GM12878 (cell line): ENCODE measurements around the gene SIGLEC6. TPM values are rescaled to one million over a fixed set of nuclear protein-coding genes. Genes with fewer than 3 reads are reported as not detected.

Experiments
- ATAC-seq: fragments of 200-7000 bp; cut with Tn5 transposase; 3 replicates; pipeline ENCODE4 v1.9.1; 2020; ENCODE audit warnings: mild to moderate bottlenecking, moderate library complexity
- BruUV-seq: library from RNA; stranded (reverse); fragments of 400-500 nt; replicated peaks from 2 replicates; lab custom pipeline; 2021; lab: Mats Ljungman, UMichigan
- CTCF ChIA-PET: fragments of 300-600 bp; sonication (Branson Sonifier 250); formaldehyde crosslinking; extraction: SDS; loops from one replicate; lab custom pipeline; 2021; ENCODE audit warnings: inconsistent platforms; lab: Yijun Ruan, JAX
- POLR2A ChIA-PET: fragments of 350-600 bp; formaldehyde crosslinking; extraction: SDS; loops from one replicate; lab custom pipeline; 2021; ENCODE audit warnings: inconsistent platforms; lab: Charles Lee
- RAD21 ChIA-PET: fragments of 300-600 bp; sonication (Branson Sonifier 250); formaldehyde crosslinking; loops from one replicate; lab custom pipeline; 2023; ENCODE audit warnings: antibody characterized with exemption; ENCODE audit not compliant: unreplicated experiment; lab: Charles Lee
- SMC1A ChIA-PET: fragments of 300-600 bp; sonication (Branson Sonifier 250); formaldehyde crosslinking; loops from one replicate; lab custom pipeline; 2023; ENCODE audit not compliant: unreplicated experiment, uncharacterized antibody; lab: Charles Lee
- DNase-seq: peaks from one replicate; pipeline ENCODE4 v3.0.0-alpha.2; 2011; ENCODE audit warnings: low read depth, low spot score
- FAIRE-seq: peaks from 3 replicates; lab custom pipeline; 2011; peaks lifted over from hg19 to GRCh38; lab: Jason Lieb, UNC
- H2AFZ ChIP-seq: 2 replicates; pipeline ENCODE4 v1.6.0; 2011; ENCODE audit warnings: low read depth, low read length, control low read depth; ENCODE audit not compliant: control insufficient read depth
- H3K27ac ChIP-seq: 2 replicates; pipeline ENCODE4 v1.5.1; 2011; ENCODE audit warnings: control low read depth; ENCODE audit not compliant: control insufficient read depth, insufficient read depth
- H3K27me3 ChIP-seq, 2 experiments: replicated peaks in 1 of 2; 2 replicates each; pipeline versions ENCODE4 v1.6.0 to v1.6.1; 2011; ENCODE audit warnings: low read length in 1 of 2; ENCODE audit not compliant: control insufficient read depth in 2 of 2, insufficient read depth in 2 of 2
- H3K36me3 ChIP-seq, 2 experiments: 2 replicates each; pipeline ENCODE4 v1.5.1; 2011; ENCODE audit warnings: low read length in 1 of 2; ENCODE audit not compliant: control insufficient read depth in 2 of 2, insufficient read depth in 2 of 2
- H3K4me1 ChIP-seq: 2 replicates; pipeline ENCODE4 v1.6.1; 2011; ENCODE audit warnings: mild to moderate bottlenecking, low read length, moderate library complexity, mixed read lengths; ENCODE audit not compliant: control insufficient read depth, insufficient read depth
- H3K4me2 ChIP-seq: 2 replicates; pipeline ENCODE4 v1.6.0; 2011; ENCODE audit warnings: control low read depth; ENCODE audit not compliant: control insufficient read depth, insufficient read depth
- H3K4me3 ChIP-seq: fragments of 200-600 bp; sonication (generic); 2 replicates; pipeline ENCODE4 v1.5.1; 2016
- H3K79me2 ChIP-seq: 2 replicates; pipeline ENCODE4 v1.6.0; 2011; ENCODE audit warnings: low read length; ENCODE audit not compliant: control insufficient read depth, insufficient read depth
- H3K9ac ChIP-seq: 2 replicates; pipeline ENCODE4 v1.8.0; 2011; ENCODE audit warnings: low read length, control low read depth, mixed read lengths; ENCODE audit not compliant: control insufficient read depth, insufficient read depth
- H3K9me3 ChIP-seq: replicated peaks from 3 replicates; pipeline ENCODE4 v1.5.1; 2011; ENCODE audit warnings: mild to moderate bottlenecking, low read length; ENCODE audit not compliant: control insufficient read depth, insufficient read depth
- H4K20me1 ChIP-seq: 2 replicates; pipeline ENCODE4 v1.6.0; 2011; ENCODE audit not compliant: control insufficient read depth, insufficient read depth
- ESRRA ChIP-seq: IDR thresholded peaks from 2 replicates; pipeline ENCODE4 v1.6.1; 2012; ENCODE audit warnings: mild to moderate bottlenecking, low read length, improper control_type of control experiment
- MYB ChIP-seq: fragments of 150-350 bp; IDR thresholded peaks from 2 replicates; pipeline ENCODE4 v1.6.1; 2014; ENCODE audit warnings: mild to moderate bottlenecking, low read depth, low read length, borderline replicate concordance
- NFIC ChIP-seq: IDR thresholded peaks from 2 replicates; pipeline ENCODE4 v1.6.1; 2012; ENCODE audit warnings: low read depth, mild to moderate bottlenecking, inconsistent platforms, low read length, moderate library complexity
- RUNX3 ChIP-seq: IDR thresholded peaks from 2 replicates; pipeline ENCODE4 v1.6.1; 2012; ENCODE audit warnings: low read length, inconsistent platforms
- SMC3 ChIP-seq: IDR thresholded peaks from 2 replicates; pipeline ENCODE4 v1.6.1; 2011; ENCODE audit warnings: low read length, improper control_type of control experiment, borderline replicate concordance
- SPI1 ChIP-seq: IDR thresholded peaks from 2 replicates; pipeline ENCODE4 v1.6.1; 2011; ENCODE audit warnings: low read depth, mild to moderate bottlenecking, low read length, moderate library complexity, borderline replicate concordance; ENCODE audit not compliant: insufficient read depth
- ZBED1 ChIP-seq: IDR thresholded peaks from 2 replicates; pipeline ENCODE4 v1.6.1; 2016; ENCODE audit warnings: borderline replicate concordance
- ZNF592 ChIP-seq: fragments of 450-650 bp; IDR thresholded peaks from 2 replicates; pipeline ENCODE4 v1.6.1; 2017; ENCODE audit warnings: mild to moderate bottlenecking, moderate library complexity
- WGBS: methylation state at CpG from one replicate; pipeline ENCODE4 v1.1.6; 2016; ENCODE audit warnings: low lambda C conversion rate; ENCODE audit not compliant: insufficient replicate concordance, insufficient coverage; ENCODE audit errors: missing lambda C conversion rate; 5-methylcytosine and 5-hydroxymethylcytosine counted together
- in situ Hi-C: fragments of 300-500 bp; cut with MboI; formaldehyde crosslinking; loops from 9 replicates; pipeline ENCODE4 v1.14.3; 2018; ENCODE audit warnings: mixed read lengths
- intact Hi-C: fragments of 100-400 bp; cut with micrococcal nuclease; formaldehyde crosslinking; loops from one replicate; pipeline ENCODE4 v1.14.2; 2022; ENCODE audit not compliant: unreplicated experiment
- polyA plus RNA-seq, 11 experiments: library from polyadenylated mRNA; depleted of rRNA in 4 of 11; unstranded in 6 of 11; stranded (reverse) in 5 of 11; fragments of >200 nt; fragmentation: Nextera tagmentation in 4 of 11; fragmentation: Illumina TruSeq in 1 of 11; extraction: Ambion mirVana in 4 of 11; extraction: Trizol in 1 of 11; gene quantifications; 1 replicate in 1 of 11; 2 replicates in 10 of 11; pipeline versions ENCODE4 v1.2.1 to v1.2.3, GENCODE V29; 2011 to 2016; ENCODE audit warnings: inconsistent platforms in 2 of 11, missing spikeins in 2 of 11, low read depth in 1 of 11
- total RNA-seq, 4 experiments: library from RNA; depleted of rRNA in 3 of 4; stranded (reverse); fragments of >200 nt in 3 of 4; fragmentation: Illumina TruSeq in 1 of 4; extraction: Trizol in 1 of 4; gene quantifications; 2 replicates each; pipeline versions ENCODE4 v1.2.1 to v1.2.3, GENCODE V29; 2013 to 2021

SIGLEC6 gene
- total and polyA plus RNA-seq, 10 of the 15 experiments (the other 5 are each of a cell fraction or from before 2014, with no cell fraction given): 0.08 to 0.40 (median 0.27) TPM; not detected in 2

DNA sequence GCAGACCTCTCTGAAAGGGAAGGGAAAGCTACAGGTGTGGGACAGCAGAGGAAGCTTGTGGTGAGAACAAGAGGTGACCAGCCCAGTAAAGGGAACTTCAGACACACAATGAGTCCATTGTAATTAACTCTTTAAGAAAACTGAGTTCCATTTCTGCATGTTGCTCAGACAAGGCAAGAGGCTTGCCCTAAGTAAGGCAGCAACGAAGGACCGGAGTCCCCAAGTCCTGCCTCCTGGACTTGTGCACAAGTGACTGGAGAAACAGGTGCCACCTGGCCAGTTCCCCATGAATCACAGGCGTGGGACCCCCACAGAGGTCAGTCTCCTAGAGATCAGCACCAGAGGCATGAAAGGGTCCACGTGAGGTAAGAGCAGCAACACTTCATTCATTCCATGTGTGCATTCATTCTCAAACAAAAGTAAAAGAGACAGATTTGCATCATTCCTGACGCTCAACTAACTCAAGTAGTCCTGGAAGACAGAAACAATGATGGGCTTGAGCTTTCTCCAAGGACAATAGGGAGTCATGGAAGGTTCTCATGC, 14.7 kb upstream of the SIGLEC6 start:
- Histone ChIP-seq H3K9me3 (no peaks in the 10 kb centered on the region), H3K27me3 (no peaks in the 10 kb centered on the region), H3K4me3 (no peak overlapping the region), H3K36me3 (no peaks in the 10 kb centered on the region), H4K20me1 (no peaks in the 10 kb centered on the region), H3K27ac (no peak overlapping the region), H3K4me2 (peak overlapping the region; percentile 13; the same call in 1 of the 2 replicates), H3K79me2 (no peaks in the 10 kb centered on the region), H3K9ac (no peak overlapping the region), H3K4me1 (peaks cover 39% of the 10 kb centered on the region), H2AFZ (no peak overlapping the region)
- FAIRE-seq: peak; percentile 44
- intact Hi-C loops (no loop called here), in situ Hi-C loops (no loop called here)
- no peak for DNase-seq
- no TSS peak for BruUV-seq
- WGBS: 33% methylated on average over 5 of the region's 5 CpGs
- ChIA-PET POLR2A (no interaction called here), CTCF (interaction anchor here (1.1 kb wide), 1 partner anchor 31 kb away, joined by 3 read pairs; no protein-coding TSS in a partner anchor), RAD21 (no interaction called here), SMC1A (no interaction called here)
- no peak for TF ChIP-seq MYB
- TF ChIP-seq RUNX3: peak; percentile 30; the same call in 1 of the 2 replicates
- TF ChIP-seq ZNF592: no peak
- TF ChIP-seq ZBED1: no peak
- TF ChIP-seq SPI1: 0 out of 2 replicates have a peak, but pooled peaks have one; percentile 16
- TF ChIP-seq NFIC: no peak
- no peak for TF ChIP-seq ESRRA
- no peak for TF ChIP-seq SMC3
- no peak for ATAC-seq
